Ishikawa (cell line): Measurements from ENCODE around the gene DHPS.
A peak's percentile ranks its signal among the peaks of the same experiment; 100 is the strongest.

ENCODE experiments used
- CEBPB ChIP-seq: IDR thresholded peaks from 2 replicates; pipeline ENCODE4 v1.6.1; 2012
- CREB1 ChIP-seq: IDR thresholded peaks from 2 replicates; pipeline ENCODE4 v1.6.1; 2012; ENCODE audit warnings: low read depth
- EGR1 ChIP-seq: IDR thresholded peaks from 2 replicates; pipeline ENCODE4 v1.6.1; 2012
- EP300 ChIP-seq: IDR thresholded peaks from 2 replicates; pipeline ENCODE4 v1.6.1; 2012; ENCODE audit warnings: borderline replicate concordance
- FOXM1 ChIP-seq: IDR thresholded peaks from 2 replicates; pipeline ENCODE4 v1.6.1; 2012; ENCODE audit warnings: low read depth, borderline replicate concordance
- MAX ChIP-seq: IDR thresholded peaks from 2 replicates; pipeline ENCODE4 v1.6.1; 2012
- NFIC ChIP-seq: IDR thresholded peaks from 2 replicates; pipeline ENCODE4 v1.6.1; 2012
- RAD21 ChIP-seq: IDR thresholded peaks from 2 replicates; pipeline ENCODE4 v1.6.1; 2012; ENCODE audit warnings: low read depth
- TAF1 ChIP-seq: IDR thresholded peaks from 2 replicates; pipeline ENCODE4 v1.6.1; 2012; ENCODE audit warnings: low read depth, mild to moderate bottlenecking
- TCF12 ChIP-seq: IDR thresholded peaks from 2 replicates; pipeline ENCODE4 v1.6.1; 2012; ENCODE audit warnings: low read depth
- TEAD4 ChIP-seq: IDR thresholded peaks from 2 replicates; pipeline ENCODE4 v1.6.1; 2012
- YY1 ChIP-seq: IDR thresholded peaks from 2 replicates; pipeline ENCODE4 v1.6.1; 2012; ENCODE audit warnings: low read depth
- ZBTB7A ChIP-seq: IDR thresholded peaks from 2 replicates; pipeline ENCODE4 v1.6.1; 2012; ENCODE audit warnings: low read depth
- TF ChIP-seq, protein P1 (sequence below): IDR thresholded peaks from 2 replicates; pipeline ENCODE4 v1.6.1; 2012; ENCODE audit warnings: low read depth, mild to moderate bottlenecking
- TF ChIP-seq, protein P2 (sequence below): IDR thresholded peaks from 2 replicates; pipeline ENCODE4 v1.6.1; 2012

DHPS gene

GRCh38 chr19:12705654-12706331 lies 24.1 kb upstream of the DHPS start:
- TF ChIP-seq YY1 (no peak), CEBPB (no peak), NFIC (no peak), MAX (no peak)

DNA sequence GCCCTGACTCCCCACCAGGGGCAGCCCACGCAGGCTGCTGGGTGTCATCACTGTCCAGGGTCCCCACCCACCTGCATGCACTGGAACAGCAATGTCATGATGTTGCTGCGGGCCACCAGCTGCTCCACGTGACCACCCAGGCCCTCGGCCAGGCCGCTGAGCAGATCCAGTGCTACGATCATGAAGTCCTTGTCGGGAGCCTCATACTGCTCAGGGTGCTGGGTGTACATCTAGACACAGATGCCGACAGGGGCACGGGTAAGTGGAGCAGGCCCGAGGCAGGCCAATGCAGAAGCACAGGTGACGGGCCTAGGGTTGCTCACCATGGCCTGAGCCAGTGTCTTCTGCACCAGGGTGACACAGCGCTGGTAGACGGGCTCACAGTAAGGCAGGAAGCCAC lies 23.5 kb upstream of the DHPS start:
- TF ChIP-seq EP300: no peak
- TF ChIP-seq YY1: no peak
- no peak for TF ChIP-seq MAX
- no peak for TF ChIP-seq CEBPB
- TF ChIP-seq NFIC: no peak
- TF ChIP-seq FOXM1: no peak
- TF ChIP-seq RAD21: no peak
- TF ChIP-seq, protein P1, sequence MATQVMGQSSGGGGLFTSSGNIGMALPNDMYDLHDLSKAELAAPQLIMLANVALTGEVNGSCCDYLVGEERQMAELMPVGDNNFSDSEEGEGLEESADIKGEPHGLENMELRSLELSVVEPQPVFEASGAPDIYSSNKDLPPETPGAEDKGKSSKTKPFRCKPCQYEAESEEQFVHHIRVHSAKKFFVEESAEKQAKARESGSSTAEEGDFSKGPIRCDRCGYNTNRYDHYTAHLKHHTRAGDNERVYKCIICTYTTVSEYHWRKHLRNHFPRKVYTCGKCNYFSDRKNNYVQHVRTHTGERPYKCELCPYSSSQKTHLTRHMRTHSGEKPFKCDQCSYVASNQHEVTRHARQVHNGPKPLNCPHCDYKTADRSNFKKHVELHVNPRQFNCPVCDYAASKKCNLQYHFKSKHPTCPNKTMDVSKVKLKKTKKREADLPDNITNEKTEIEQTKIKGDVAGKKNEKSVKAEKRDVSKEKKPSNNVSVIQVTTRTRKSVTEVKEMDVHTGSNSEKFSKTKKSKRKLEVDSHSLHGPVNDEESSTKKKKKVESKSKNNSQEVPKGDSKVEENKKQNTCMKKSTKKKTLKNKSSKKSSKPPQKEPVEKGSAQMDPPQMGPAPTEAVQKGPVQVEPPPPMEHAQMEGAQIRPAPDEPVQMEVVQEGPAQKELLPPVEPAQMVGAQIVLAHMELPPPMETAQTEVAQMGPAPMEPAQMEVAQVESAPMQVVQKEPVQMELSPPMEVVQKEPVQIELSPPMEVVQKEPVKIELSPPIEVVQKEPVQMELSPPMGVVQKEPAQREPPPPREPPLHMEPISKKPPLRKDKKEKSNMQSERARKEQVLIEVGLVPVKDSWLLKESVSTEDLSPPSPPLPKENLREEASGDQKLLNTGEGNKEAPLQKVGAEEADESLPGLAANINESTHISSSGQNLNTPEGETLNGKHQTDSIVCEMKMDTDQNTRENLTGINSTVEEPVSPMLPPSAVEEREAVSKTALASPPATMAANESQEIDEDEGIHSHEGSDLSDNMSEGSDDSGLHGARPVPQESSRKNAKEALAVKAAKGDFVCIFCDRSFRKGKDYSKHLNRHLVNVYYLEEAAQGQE: no peak
- TF ChIP-seq ZBTB7A: no peak
- no peak for TF ChIP-seq TCF12
- no peak for TF ChIP-seq CREB1
- TF ChIP-seq, protein P2, sequence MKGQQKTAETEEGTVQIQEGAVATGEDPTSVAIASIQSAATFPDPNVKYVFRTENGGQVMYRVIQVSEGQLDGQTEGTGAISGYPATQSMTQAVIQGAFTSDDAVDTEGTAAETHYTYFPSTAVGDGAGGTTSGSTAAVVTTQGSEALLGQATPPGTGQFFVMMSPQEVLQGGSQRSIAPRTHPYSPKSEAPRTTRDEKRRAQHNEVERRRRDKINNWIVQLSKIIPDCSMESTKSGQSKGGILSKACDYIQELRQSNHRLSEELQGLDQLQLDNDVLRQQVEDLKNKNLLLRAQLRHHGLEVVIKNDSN: no peak
- no peak for TF ChIP-seq TAF1
- no peak for TF ChIP-seq TEAD4

GRCh38 chr19:12703046-12703445 lies 21.4 kb upstream of the DHPS start:
- TF ChIP-seq FOXM1 (no peak), TCF12 (no peak), EP300 (no peak), CEBPB (no peak), YY1 (no peak), NFIC (no peak), EGR1 (no peak), MAX (no peak), ZBTB7A (no peak), TEAD4 (no peak), TAF1 (no peak), RAD21 (no peak)
- TF ChIP-seq, protein P2: no peak

GRCh38 chr19:12701596-12702282 lies 20.1 kb upstream of the DHPS start:
- TF ChIP-seq MAX: no peak

DNA sequence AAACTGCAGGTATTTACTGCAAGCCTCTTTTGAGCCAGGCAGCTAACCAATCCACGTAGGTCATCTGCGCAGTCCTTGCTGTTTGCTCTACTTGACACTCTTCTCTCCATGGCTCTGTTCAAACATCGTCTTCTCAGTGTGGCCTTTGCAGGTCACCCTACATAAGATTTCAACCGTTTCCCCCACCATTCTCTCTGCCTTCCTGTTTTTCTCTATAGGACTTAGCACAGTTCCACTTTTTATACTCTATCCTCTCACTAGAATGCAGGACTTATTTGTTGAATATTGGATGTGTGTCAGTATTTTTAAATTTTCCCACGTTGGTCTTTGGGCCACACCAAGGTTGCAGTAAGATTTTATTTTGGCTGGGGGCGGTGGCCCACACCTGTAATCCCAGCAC lies 16.5 kb upstream of the DHPS start:
- no peak for TF ChIP-seq EGR1
- TF ChIP-seq FOXM1: no peak

- TF ChIP-seq TEAD4 (no peak), TCF12 (0 out of 2 replicates have a peak, but pooled peaks have one; percentile 8), CREB1 (peak; percentile 95), CEBPB (no peak), MAX (peak; percentile 78), TAF1 (peak; percentile 62; the same call in 1 of the 2 replicates), EGR1 (peak; percentile 15; the same call in 1 of the 2 replicates), NFIC (peak; percentile 23; the same call in 1 of the 2 replicates), YY1 (peak; percentile 47; the same call in 1 of the 2 replicates)
- TF ChIP-seq, protein P2: no peak
Observed at GRCh38 chr19:12696366-12697335, 15.0 kb upstream of the DHPS start, which contains the start of gene FBXW9. TSS of gene FBXW9 (minus strand) at chr19:12696631. CDS start at chr19:12696581, 50 bp downstream.
